ENCODE measurements around the gene PARD3. TPM values are rescaled to one million over a fixed set of nuclear protein-coding genes. Genes with fewer than 3 reads are reported as not detected.

PARD3 gene
- total RNA-seq, 3 donors from 2014 or later (not counting 1 experiment from before 2014, with no cell fraction given) = 0.14 to 0.49 (median 0.38) TPM

- Mint-ChIP-seq H3K4me1 (peaks cover 4 to 6% of the 10 kb centered on the region in 2 donors), H3K9me3 (no peaks in the 10 kb centered on the region), H3K27ac (no peak overlapping the region), H3K36me3 (no peaks in the 10 kb centered on the region), H3K4me3 (no peak overlapping the region), H3K27me3 (ENCODE audit: low read depth in 2 of 2) (peaks cover 0 to 6% of the 10 kb centered on the region in 2 donors)
- Histone ChIP-seq H3K9me3 (ENCODE audit: control insufficient read depth, insufficient read depth, low read length) (no peaks in the 10 kb centered on the region), H3K36me3 (ENCODE audit: control insufficient read depth, insufficient read depth, low read length) (no peaks in the 10 kb centered on the region), H3K27me3 (ENCODE audit: control insufficient read depth, insufficient read depth, low read length) (no peaks in the 10 kb centered on the region), H3K4me1 (ENCODE audit: control insufficient read depth, insufficient read depth, low read length) (no peaks in the 10 kb centered on the region), H3K27ac (ENCODE audit: low read length) (no peak overlapping the region), H3K4me3 (ENCODE audit: low read length) (no peak overlapping the region)
- intact Hi-C loops (cut with micrococcal nuclease) = no loop called here
- TF ChIP-seq, protein P1, sequence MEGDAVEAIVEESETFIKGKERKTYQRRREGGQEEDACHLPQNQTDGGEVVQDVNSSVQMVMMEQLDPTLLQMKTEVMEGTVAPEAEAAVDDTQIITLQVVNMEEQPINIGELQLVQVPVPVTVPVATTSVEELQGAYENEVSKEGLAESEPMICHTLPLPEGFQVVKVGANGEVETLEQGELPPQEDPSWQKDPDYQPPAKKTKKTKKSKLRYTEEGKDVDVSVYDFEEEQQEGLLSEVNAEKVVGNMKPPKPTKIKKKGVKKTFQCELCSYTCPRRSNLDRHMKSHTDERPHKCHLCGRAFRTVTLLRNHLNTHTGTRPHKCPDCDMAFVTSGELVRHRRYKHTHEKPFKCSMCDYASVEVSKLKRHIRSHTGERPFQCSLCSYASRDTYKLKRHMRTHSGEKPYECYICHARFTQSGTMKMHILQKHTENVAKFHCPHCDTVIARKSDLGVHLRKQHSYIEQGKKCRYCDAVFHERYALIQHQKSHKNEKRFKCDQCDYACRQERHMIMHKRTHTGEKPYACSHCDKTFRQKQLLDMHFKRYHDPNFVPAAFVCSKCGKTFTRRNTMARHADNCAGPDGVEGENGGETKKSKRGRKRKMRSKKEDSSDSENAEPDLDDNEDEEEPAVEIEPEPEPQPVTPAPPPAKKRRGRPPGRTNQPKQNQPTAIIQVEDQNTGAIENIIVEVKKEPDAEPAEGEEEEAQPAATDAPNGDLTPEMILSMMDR (IDR thresholded peaks at IDR 0.05) = no peak
- ATAC-seq (no peak), DNase-seq (no peak)
- 0% methylated on average over 1 of the region's 1 CpG for WGBS (ENCODE audit: insufficient coverage)
Measured at GRCh38 chr10:34716958-34717357, 98.1 kb downstream of the PARD3 start.

DNA sequence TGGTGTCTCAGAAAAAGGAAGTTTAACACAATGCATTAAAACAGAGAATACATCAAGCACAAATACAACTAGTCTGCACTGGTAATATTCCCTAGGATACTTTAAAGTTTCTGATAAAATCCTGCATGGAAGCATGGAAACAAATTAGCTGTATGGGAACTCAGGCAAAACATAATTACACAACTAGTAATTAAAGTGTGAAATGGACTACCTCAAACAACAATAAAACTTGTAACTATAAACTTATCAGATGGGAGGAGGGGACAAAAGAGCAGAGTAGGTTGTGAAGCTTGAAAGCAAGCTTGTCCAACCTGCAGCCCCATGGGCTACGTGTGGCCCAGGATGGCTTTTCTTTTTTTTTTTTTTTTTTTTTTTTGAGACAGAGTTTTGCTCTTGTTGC, 98.9 kb downstream of the PARD3 start:
- H3K27ac Mint-ChIP-seq = no peak overlapping the region
- peaks cover 0 to 6% of the 10 kb centered on the region in 2 donors for H3K27me3 Mint-ChIP-seq (ENCODE audit: low read depth in 2 of 2)
- no CpG with 5 or more reads among the region's 1 CpG for WGBS (ENCODE audit: insufficient coverage)
- intact Hi-C loops (cut with micrococcal nuclease) = no loop called here
- no peaks in the 10 kb centered on the region for H3K9me3 ChIP-seq (ENCODE audit: control insufficient read depth, insufficient read depth, low read length)
- H3K4me3 Mint-ChIP-seq = no peak overlapping the region
- DNase-seq = no peak
- H3K36me3 Mint-ChIP-seq = no peaks in the 10 kb centered on the region
- TF ChIP-seq, protein P1 (IDR thresholded peaks at IDR 0.05) = no peak
- no peaks in the 10 kb centered on the region for H3K36me3 ChIP-seq (ENCODE audit: control insufficient read depth, insufficient read depth, low read length)
- no peak overlapping the region for H3K27ac ChIP-seq (ENCODE audit: low read length)
- ATAC-seq = no peak
- H3K4me1 ChIP-seq (ENCODE audit: control insufficient read depth, insufficient read depth, low read length) = no peaks in the 10 kb centered on the region
- no peaks in the 10 kb centered on the region for H3K9me3 Mint-ChIP-seq
- H3K27me3 ChIP-seq (ENCODE audit: control insufficient read depth, insufficient read depth, low read length) = no peaks in the 10 kb centered on the region
- H3K4me3 ChIP-seq (ENCODE audit: low read length) = no peak overlapping the region
- H3K4me1 Mint-ChIP-seq = peaks cover 4 to 6% of the 10 kb centered on the region in 2 donors

GRCh38 chr10:34715511-34716187, 99.4 kb downstream of the PARD3 start:
- no peak overlapping the region for H3K4me3 Mint-ChIP-seq
- TF ChIP-seq, protein P1 (IDR thresholded peaks at IDR 0.05) = no peak
- no peak overlapping the region for H3K27ac Mint-ChIP-seq
- H3K4me1 Mint-ChIP-seq = peaks cover 4 to 6% of the 10 kb centered on the region in 2 donors
- H3K36me3 Mint-ChIP-seq = no peaks in the 10 kb centered on the region
- DNase-seq (no peak), ATAC-seq (no peak)
- 85% methylated on average over 7 of the region's 8 CpGs for WGBS (ENCODE audit: insufficient coverage)
- no peaks in the 10 kb centered on the region for H3K4me1 ChIP-seq (ENCODE audit: control insufficient read depth, insufficient read depth, low read length)
- H3K27me3 ChIP-seq (ENCODE audit: control insufficient read depth, insufficient read depth, low read length) = no peaks in the 10 kb centered on the region
- H3K27me3 Mint-ChIP-seq (ENCODE audit: low read depth in 2 of 2) = peaks cover 0 to 6% of the 10 kb centered on the region in 2 donors
- no peaks in the 10 kb centered on the region for H3K9me3 ChIP-seq (ENCODE audit: control insufficient read depth, insufficient read depth, low read length)
- no peaks in the 10 kb centered on the region for H3K36me3 ChIP-seq (ENCODE audit: control insufficient read depth, insufficient read depth, low read length)
- no peak overlapping the region for H3K4me3 ChIP-seq (ENCODE audit: low read length)
- H3K9me3 Mint-ChIP-seq = no peaks in the 10 kb centered on the region
- intact Hi-C loops (cut with micrococcal nuclease) = no loop called here
- no peak overlapping the region for H3K27ac ChIP-seq (ENCODE audit: low read length)

DNA sequence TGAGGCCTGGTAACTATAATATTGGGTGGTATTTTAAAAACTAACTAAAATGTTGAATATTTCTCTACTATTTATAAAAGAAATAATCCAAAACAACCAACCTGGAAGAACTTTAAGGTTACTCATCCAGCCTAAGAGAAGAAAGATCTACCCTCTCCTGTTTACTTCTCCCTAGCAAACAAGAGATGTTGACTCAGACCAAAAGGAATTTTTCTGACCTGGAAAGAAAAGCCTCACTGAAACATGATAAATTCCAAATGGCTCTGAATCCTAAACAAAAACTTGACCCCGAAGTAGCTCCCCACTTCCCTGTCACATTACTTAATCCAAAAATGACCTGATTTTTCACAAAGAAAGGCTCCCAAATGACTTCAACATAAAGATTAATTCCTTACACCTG, 101.2 kb downstream of the PARD3 start:
- H3K4me3 ChIP-seq (ENCODE audit: low read length) = no peak overlapping the region
- H3K4me1 ChIP-seq (ENCODE audit: control insufficient read depth, insufficient read depth, low read length) = no peaks in the 10 kb centered on the region
- ATAC-seq (no peak), DNase-seq (no peak)
- 71% methylated on average over 1 of the region's 1 CpG for WGBS (ENCODE audit: insufficient coverage)
- no peaks in the 10 kb centered on the region for H3K27me3 ChIP-seq (ENCODE audit: control insufficient read depth, insufficient read depth, low read length)
- H3K9me3 Mint-ChIP-seq = no peaks in the 10 kb centered on the region
- no peak overlapping the region for H3K27ac Mint-ChIP-seq
- no peaks in the 10 kb centered on the region for H3K36me3 ChIP-seq (ENCODE audit: control insufficient read depth, insufficient read depth, low read length)
- peaks cover 4 to 13% of the 10 kb centered on the region in 2 donors for H3K27me3 Mint-ChIP-seq (ENCODE audit: low read depth in 2 of 2)
- H3K27ac ChIP-seq (ENCODE audit: low read length) = no peak overlapping the region
- H3K4me1 Mint-ChIP-seq = peaks cover 4 to 6% of the 10 kb centered on the region in 2 donors
- H3K9me3 ChIP-seq (ENCODE audit: control insufficient read depth, insufficient read depth, low read length) = no peaks in the 10 kb centered on the region
- no peaks in the 10 kb centered on the region for H3K36me3 Mint-ChIP-seq
- no peak overlapping the region for H3K4me3 Mint-ChIP-seq
- TF ChIP-seq, protein P1 (IDR thresholded peaks at IDR 0.05) = no peak
- intact Hi-C loops (cut with micrococcal nuclease) = no loop called here
